ENCODE measurements around the gene GJD3. TPM values are rescaled to one million over a fixed set of nuclear protein-coding genes. Genes with fewer than 3 reads are reported as not detected.

Gene GJD3
- total RNA-seq, 1 experiment from 2014 or later: not detected

GRCh38 chr17:40335620-40336019 is 28.9 kb downstream of the GJD3 start:
- no peaks in the 10 kb centered on the region for H3K9me3 Mint-ChIP-seq (ENCODE audit: unreplicated experiment)
- ChIA-PET CTCF (interaction anchor here (0.7 to 1.6 kb wide), 2 partner anchors 20 to 216 kb away, joined by 3 to 7 read pairs; no protein-coding TSS in a partner anchor), POLR2A (interaction anchor here (0.5 to 1.6 kb wide), 3 partner anchors 10 to 272 kb away, joined by 3 to 4 read pairs (median 4); no protein-coding TSS in a partner anchor)
- no peak for TF ChIP-seq CTCF (IDR thresholded peaks at IDR 0.05; ENCODE audit: unreplicated experiment)
- H3K27ac Mint-ChIP-seq (ENCODE audit: low read depth, unreplicated experiment): no peak overlapping the region
- DNase-seq (ENCODE audit: unreplicated experiment): no peak
- H3K36me3 Mint-ChIP-seq (ENCODE audit: insufficient read depth, unreplicated experiment): no peaks in the 10 kb centered on the region
- H3K27me3 Mint-ChIP-seq (ENCODE audit: insufficient read depth, unreplicated experiment): no peaks in the 10 kb centered on the region
- H3K4me3 Mint-ChIP-seq (ENCODE audit: unreplicated experiment): no peak overlapping the region
- H3K4me1 Mint-ChIP-seq (ENCODE audit: insufficient read depth, unreplicated experiment): peaks cover 33% of the 10 kb centered on the region
- intact Hi-C loops (cut with micrococcal nuclease): no loop called here
- no TSS peak for BruUV-seq (replicated peaks)

- H3K4me3 Mint-ChIP-seq (ENCODE audit: unreplicated experiment): peak overlapping the region; percentile 19
- no peak for TF ChIP-seq CTCF (IDR thresholded peaks at IDR 0.05; ENCODE audit: unreplicated experiment)
- intact Hi-C loops (cut with micrococcal nuclease): no loop called here
- H3K9me3 Mint-ChIP-seq (ENCODE audit: unreplicated experiment): no peaks in the 10 kb centered on the region
- BruUV-seq (replicated peaks): no TSS peak
- ChIA-PET POLR2A (interaction anchor here (0.7 to 1.7 kb wide), 4 partner anchors 15 to 259 kb away, joined by 3 to 5 read pairs (median 5); no protein-coding TSS in a partner anchor), CTCF (interaction anchor here (1.0 to 1.4 kb wide), 2 partner anchors 30 to 42 kb away, joined by 5 read pairs; no protein-coding TSS in a partner anchor)
- H3K27me3 Mint-ChIP-seq (ENCODE audit: insufficient read depth, unreplicated experiment): no peaks in the 10 kb centered on the region
- no peak for DNase-seq (ENCODE audit: unreplicated experiment)
- H3K4me1 Mint-ChIP-seq (ENCODE audit: insufficient read depth, unreplicated experiment): peaks cover 40% of the 10 kb centered on the region
- H3K27ac Mint-ChIP-seq (ENCODE audit: low read depth, unreplicated experiment): no peak overlapping the region
- H3K36me3 Mint-ChIP-seq (ENCODE audit: insufficient read depth, unreplicated experiment): no peaks in the 10 kb centered on the region
These were observed 30.6 kb downstream of the GJD3 start for GRCh38 chr17:40333781-40334448.

GRCh38 chr17:40331743-40332641 is 32.5 kb downstream of the GJD3 start:
- intact Hi-C loops (cut with micrococcal nuclease): no loop called here
- DNase-seq (ENCODE audit: unreplicated experiment): peak; percentile 89
- POLR2A ChIA-PET: interaction anchor here (0.7 to 1.5 kb wide), 4 partner anchors 13 to 200 kb away, joined by 3 to 5 read pairs (median 4); partner anchors contain the start of gene CDC6

More at GRCh38 chr17:40331743-40332641, 32.5 kb downstream of the GJD3 start:
- TF ChIP-seq CTCF (IDR thresholded peaks at IDR 0.05; ENCODE audit: unreplicated experiment): no peak
- Mint-ChIP-seq H3K4me1 (ENCODE audit: insufficient read depth, unreplicated experiment) (peaks cover 48% of the 10 kb centered on the region), H3K4me3 (ENCODE audit: unreplicated experiment) (no peak overlapping the region), H3K36me3 (ENCODE audit: insufficient read depth, unreplicated experiment) (peaks cover 8% of the 10 kb centered on the region), H3K9me3 (ENCODE audit: unreplicated experiment) (no peaks in the 10 kb centered on the region), H3K27ac (ENCODE audit: low read depth, unreplicated experiment) (no peak overlapping the region), H3K27me3 (ENCODE audit: insufficient read depth, unreplicated experiment) (no peaks in the 10 kb centered on the region)
- CTCF ChIA-PET: interaction anchor here (0.7 to 1.7 kb wide), 2 partner anchors 13 to 27 kb away, joined by 3 to 5 read pairs; no protein-coding TSS in a partner anchor
- no TSS peak for BruUV-seq (replicated peaks)

Data from MCF 10A (cell line).